CD4-positive, alpha-beta T cell treated with Interleukin-15 for 1 hour (primary cell): ENCODE data around the gene AGMO.
"Not testable (repeated sequence)": the region's sequence is repeated elsewhere in the genome, so short reads cannot be mapped to it uniquely, and the experiment has no call there.

Experiments used
- DNase-seq: peaks from one replicate; pipeline ENCODE4 v3.0.0-alpha.2; 2020

The AGMO gene

GRCh38 chr7:15306296-15306695 lies 255.5 kb downstream of the AGMO start:
- no peak for DNase-seq

- no peak for DNase-seq
These were observed 256.7 kb downstream of the AGMO start for GRCh38 chr7:15305002-15305600.

GRCh38 chr7:15303357-15303756 lies 258.5 kb downstream of the AGMO start:
- DNase-seq, result no peak

DNA sequence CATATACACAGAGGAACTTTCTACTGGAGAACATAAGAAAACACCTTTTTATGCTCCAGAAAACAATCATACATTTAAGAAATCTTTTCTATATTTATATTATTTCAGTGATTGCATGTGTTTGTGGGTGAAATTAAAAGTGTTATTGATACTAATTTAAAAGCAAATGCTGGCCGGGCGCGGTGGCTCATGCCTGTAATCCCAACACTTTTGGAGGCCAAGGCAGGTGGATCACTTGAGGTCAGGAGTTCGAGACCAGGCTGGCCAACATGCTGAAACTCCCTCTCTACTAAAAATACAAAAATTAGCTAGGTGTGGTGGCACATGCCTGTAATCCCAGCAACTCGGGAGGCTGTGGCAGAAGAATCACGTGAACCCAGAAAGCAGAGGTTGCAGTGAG lies 260.8 kb downstream of the AGMO start:
- DNase-seq, result not testable (repeated sequence)

- no peak for DNase-seq
These were observed 269.7 kb downstream of the AGMO start for GRCh38 chr7:15292138-15292537.

GRCh38 chr7:15291699-15292098 lies 270.1 kb downstream of the AGMO start:
- DNase-seq, result no peak

DNA sequence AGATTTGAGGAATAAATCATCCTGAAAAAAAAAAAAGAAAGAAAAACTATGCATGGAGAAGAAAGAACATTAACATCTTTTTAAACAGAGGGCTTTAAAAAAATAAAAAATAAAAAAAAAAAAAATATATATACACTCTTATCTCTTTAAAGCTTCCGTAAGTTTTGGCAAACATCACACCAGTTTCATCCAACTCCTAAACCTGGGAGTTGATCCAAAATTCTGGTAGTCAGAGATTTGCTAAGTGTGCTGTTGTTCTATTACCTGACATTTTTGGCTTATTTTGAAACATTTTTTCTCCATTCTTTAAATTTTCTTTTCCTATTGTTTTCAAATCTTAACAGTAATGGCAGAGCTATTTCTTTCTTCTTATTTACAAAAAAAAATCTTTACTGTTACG lies 273.1 kb downstream of the AGMO start:
- DNase-seq, result no peak

DNA sequence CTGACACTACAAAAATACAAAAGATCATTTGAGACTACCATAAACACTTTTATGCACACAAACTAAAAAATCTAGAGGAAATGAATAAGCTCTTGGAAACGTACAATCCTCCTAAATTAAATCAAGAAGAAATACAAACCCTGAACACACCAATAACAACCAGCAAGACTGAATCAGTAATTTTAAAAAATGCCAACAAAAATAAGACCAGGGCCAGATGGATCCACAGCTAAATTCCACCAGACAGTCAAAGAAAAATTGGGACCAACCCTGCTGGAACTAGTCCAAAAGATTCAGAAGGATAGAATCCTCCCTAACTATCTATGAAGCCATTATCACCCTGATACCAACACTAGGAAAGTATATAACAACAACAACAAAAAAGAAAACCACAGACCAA lies 277.4 kb downstream of the AGMO start:
- no peak for DNase-seq

DNA sequence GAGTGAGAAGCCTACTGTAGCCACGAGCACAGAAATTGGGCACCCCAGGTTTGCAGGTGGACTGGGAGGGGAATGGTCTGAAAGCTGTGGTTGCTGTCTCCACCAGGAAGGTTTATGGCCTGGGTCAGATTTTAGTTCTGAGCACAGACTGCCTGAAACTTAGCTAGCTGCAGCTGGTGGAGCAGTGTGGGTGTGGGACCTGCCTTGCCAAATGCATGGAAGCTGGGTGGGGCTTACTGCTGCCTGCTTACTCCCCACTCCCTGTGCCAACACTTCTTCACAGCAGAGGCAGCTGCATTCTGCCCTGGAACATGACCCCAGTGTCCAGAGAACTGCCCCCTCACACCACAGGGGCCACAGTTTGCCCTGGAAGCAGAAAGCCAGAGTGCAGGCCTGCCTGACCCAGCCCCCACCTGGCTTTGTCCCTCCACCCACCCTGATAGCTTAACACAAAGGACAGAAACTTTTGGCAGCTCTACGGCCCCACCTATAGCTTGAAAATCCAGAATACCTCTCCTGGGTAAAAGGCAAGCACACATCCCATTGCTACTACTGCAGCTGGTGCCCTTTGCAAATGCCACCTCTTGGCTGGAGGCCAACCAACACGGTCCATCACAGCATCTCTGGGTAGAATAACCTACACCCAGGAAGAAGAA lies 281.6 kb downstream of the AGMO start:
- no peak for DNase-seq

GRCh38 chr7:15279640-15280039 lies 282.2 kb downstream of the AGMO start:
- no peak for DNase-seq

DNA sequence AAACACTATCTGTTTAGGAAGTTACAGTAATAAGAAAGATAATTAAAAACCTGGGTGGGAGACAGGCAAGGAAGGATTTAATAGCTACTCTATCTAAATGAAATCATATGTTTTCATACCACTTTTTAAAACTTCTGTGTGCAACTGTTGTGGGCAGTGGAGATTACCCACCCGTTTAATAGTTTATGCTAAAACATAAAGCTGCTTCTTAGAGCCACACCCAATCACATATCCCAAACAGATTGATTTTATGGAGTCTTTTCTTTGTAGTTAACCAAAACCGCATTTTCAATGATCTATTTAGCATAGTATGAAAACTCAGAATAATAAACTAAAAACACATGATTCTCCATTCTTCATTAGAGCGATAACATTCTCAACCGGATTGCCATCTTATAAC lies 304.1 kb downstream of the AGMO start:
- no peak for DNase-seq

- DNase-seq, result no peak
These were observed 309.6 kb downstream of the AGMO start for GRCh38 chr7:15252181-15252580.

DNA sequence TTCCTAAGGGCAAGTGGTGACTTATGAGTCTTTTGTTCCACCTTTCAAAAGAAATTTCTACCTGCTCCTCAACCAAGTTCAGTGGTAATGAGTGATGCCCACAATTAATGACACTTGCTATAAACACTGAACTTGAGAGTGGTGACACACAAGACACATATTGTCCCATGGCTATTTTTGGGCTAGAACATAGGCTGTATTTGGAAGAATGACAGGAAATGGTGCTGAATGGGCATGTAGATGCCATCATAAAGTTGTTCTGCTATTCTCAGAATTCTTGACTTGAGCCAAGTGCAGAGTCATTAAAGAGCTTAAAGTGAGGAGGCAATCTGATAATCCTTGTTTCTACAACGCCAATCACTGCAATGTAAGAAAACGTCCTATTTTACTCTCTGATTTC lies 313.3 kb downstream of the AGMO start:
- DNase-seq, result no peak

DNA sequence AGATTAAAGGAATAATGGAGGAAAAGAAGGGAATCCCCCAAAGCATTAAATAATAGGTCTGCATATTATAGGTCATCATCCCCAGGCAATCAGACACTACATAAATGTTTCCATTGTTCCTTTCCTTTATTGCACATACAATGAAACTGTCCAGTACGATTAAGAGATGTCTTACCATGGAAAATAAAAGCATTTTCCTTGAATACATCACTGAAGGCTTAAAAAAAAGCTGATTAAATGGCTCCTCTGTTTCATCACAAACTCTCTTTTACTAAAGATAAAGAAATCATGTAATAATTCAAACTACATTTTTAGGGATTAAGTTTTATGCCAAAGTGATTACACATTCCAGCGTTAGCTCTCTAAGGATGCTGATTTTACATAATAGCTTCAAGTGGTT lies 316.0 kb downstream of the AGMO start:
- no peak for DNase-seq

GRCh38 chr7:15239801-15240200 lies 322.0 kb downstream of the AGMO start:
- no peak for DNase-seq

DNA sequence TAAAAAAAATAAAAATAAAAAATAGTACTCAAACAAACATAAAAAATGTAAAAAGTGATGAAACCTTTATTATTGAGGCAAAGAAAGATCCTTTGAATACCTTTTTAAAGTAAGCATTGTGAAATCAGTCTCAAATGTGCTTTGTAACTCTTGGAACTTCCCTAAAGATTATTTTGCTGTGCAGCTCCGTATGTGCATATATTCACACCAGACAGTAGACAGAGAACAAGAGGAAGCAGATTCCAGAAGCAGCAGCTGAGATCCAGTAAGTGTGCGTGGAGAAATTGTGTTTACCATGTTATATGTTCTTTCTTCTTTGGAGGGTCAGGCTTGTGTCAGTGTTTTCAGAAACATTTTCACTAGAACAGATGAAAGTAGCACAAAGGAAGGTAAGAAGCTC lies 324.9 kb downstream of the AGMO start:
- DNase-seq, result no peak

GRCh38 chr7:15234431-15234830 lies 327.4 kb downstream of the AGMO start:
- no peak for DNase-seq

DNA sequence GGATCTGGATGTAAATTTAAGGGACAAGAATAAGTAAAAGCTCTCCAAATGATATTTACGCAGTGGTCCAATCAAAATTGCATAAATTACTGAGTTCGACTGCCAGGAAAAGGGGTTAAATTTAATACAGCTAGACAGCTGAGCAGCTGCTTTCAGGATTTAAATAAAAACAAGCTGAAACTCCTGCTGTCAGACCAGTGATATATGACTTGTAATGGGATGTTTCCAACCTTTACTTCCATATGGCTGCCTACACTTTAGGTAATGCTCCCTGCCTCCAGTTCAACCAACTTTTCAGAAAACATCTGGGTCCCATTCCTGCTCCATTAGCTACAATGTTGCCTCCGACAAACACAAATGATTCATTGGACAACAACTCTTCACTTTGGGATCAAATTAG lies 333.0 kb downstream of the AGMO start:
- no peak for DNase-seq

- DNase-seq, result no peak
These were observed 335.8 kb downstream of the AGMO start for GRCh38 chr7:15225981-15226380.

DNA sequence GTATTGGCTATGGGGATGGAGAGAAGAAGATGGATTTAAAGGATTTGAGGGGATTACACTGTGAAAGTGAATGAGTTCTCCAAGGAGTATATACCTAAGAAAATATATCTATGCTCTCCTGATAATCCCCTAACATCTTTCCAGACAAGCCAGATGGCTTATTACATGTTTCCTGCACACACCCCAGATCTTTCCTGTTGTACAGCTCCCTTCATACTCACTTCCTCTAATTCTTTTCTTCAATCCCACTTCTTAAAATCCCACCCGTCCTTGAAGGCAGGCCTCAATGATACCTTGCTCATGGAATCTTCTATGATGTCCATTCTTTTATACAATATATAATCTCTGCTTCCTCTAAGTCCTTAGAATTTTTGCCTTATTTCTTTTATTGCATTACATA lies 342.1 kb downstream of the AGMO start:
- DNase-seq, result no peak

DNA sequence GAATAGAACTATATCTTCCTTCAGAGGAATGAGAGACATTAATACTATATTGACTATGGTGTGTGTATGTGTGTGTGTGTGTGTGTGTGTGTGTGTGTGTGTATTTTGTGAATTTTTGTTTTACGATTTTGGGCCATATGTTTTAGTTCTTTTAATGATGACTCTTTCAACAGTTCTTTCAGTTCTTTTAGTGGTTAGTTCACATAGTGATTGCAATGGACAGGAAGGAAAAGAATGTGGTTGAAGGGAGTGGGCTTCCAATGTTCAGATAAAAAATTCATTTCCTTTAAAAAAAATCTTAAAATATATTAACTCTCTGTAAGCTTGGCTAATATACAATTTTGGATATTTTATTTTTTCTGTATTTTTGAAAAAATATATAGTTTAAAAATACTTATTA lies 343.6 kb downstream of the AGMO start:
- no peak for DNase-seq

DNA sequence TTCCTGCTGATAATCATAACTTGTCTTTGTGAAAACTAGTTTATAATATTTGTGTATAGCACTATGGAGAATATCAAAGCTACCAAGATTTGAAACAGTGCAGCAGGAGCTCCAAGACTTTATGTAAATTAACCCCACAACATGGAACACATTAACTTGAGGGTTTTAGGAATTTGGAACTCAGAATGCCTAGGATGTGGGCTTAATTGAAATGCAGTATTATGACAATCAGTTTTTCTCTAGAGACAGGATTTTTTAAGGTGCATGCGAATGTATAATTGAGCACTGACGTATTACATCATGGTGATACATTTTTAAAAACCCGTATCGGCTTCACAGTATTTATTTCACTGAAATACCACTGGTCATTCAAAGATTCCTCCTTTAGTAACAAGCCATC lies 346.2 kb downstream of the AGMO start:
- no peak for DNase-seq

DNA sequence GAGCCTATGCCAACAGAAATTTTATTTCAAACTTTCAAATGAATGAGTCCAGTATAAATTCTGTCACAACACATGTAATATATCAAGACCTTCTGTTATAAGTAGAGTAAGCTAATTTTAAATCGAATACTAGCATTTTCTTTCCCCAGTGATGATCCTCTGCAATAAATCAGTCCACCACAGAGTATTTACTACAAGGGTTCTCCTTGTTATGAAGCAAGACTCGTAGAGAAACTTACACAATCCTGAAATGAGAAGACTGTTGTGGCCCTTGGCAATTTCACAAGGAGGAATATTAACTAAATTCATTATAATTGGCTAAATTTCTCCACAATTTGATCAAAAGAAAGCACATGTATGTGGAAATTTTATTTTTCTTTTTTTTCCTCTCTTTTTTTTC lies 346.8 kb downstream of the AGMO start:
- no peak for DNase-seq

DNA sequence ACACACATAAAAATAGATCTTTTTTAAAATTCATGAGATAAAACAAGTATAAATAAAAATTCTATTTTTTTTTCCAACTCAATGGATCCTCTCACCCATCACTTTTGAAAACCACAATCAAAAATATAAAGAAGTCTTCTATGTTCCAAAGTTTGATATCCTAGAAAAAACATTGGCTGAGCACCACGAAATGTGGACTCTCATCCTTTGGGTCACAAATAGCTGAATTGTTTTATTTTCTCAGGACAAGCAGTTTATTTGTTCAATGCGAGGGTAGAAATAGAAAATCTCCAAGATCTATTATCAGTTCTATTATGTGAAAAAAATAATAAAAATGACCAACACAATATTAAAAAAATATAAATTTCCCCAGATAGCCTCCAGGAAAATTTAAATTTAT lies 348.7 kb downstream of the AGMO start:
- DNase-seq, result no peak

- DNase-seq, result no peak
These were observed 352.4 kb downstream of the AGMO start for GRCh38 chr7:15209429-15209828.
